GM18858 (cell line): ENCODE data around the gene AIFM2.
"Not testable (repeated sequence)": the region's sequence is repeated elsewhere in the genome, so short reads cannot be mapped to it uniquely, and the experiment has no call there.

ENCODE experiments used
- ATAC-seq: cut with Tn5 transposase; IDR thresholded peaks from one replicate; pipeline ENCODE4 v1.9.1; 2021; ENCODE audit not compliant: unreplicated experiment

AIFM2 gene

GRCh38 chr10:70096016-70096704 is 36.5 kb downstream of the AIFM2 start:
- no peak for ATAC-seq

GRCh38 chr10:70094250-70094649 is 38.4 kb downstream of the AIFM2 start:
- no peak for ATAC-seq

- ATAC-seq = no peak
Observed at GRCh38 chr10:70093335-70093944, 39.2 kb downstream of the AIFM2 start.

GRCh38 chr10:70092389-70092718 is 40.3 kb downstream of the AIFM2 start:
- ATAC-seq = no peak

- no peak for ATAC-seq
Observed at GRCh38 chr10:70090951-70091350, 41.7 kb downstream of the AIFM2 start.

- ATAC-seq = no peak
Observed at GRCh38 chr10:70090013-70090412, 42.6 kb downstream of the AIFM2 start.

GRCh38 chr10:70088308-70088698 is 44.3 kb downstream of the AIFM2 start:
- no peak for ATAC-seq

GRCh38 chr10:70087616-70088307 is 44.9 kb downstream of the AIFM2 start:
- ATAC-seq = no peak

- no peak for ATAC-seq
Observed at GRCh38 chr10:70085975-70086613, 46.5 kb downstream of the AIFM2 start.

GRCh38 chr10:70084189-70084588 is 48.4 kb downstream of the AIFM2 start:
- ATAC-seq = no peak

- ATAC-seq = not testable (repeated sequence)
Observed at GRCh38 chr10:70080789-70081188, 51.8 kb downstream of the AIFM2 start.

- no peak for ATAC-seq
Observed at GRCh38 chr10:70078937-70079336, 53.7 kb downstream of the AIFM2 start.

GRCh38 chr10:70078329-70078728 is 54.3 kb downstream of the AIFM2 start:
- ATAC-seq = no peak

- no peak for ATAC-seq
Observed at GRCh38 chr10:70074971-70075370, 57.7 kb downstream of the AIFM2 start.

GRCh38 chr10:70074165-70074564 is 58.5 kb downstream of the AIFM2 start:
- no peak for ATAC-seq

- ATAC-seq = no peak
Observed at GRCh38 chr10:70070834-70071233, 61.8 kb downstream of the AIFM2 start.

- ATAC-seq = no peak
Observed at GRCh38 chr10:70069346-70069745, 63.3 kb downstream of the AIFM2 start.

GRCh38 chr10:70068925-70069324 is 63.7 kb downstream of the AIFM2 start:
- ATAC-seq = no peak

GRCh38 chr10:70067586-70067985 is 65.0 kb downstream of the AIFM2 start:
- no peak for ATAC-seq

GRCh38 chr10:70066190-70066589 is 66.4 kb downstream of the AIFM2 start:
- ATAC-seq = no peak

GRCh38 chr10:70064486-70064885 is 68.1 kb downstream of the AIFM2 start:
- no peak for ATAC-seq
